NCI-H345 treated with DMSO at 0.1 percent for 48 hours (cell line): ENCODE data around the gene PAPPA.

ENCODE experiments used
- DNase-seq: peaks from one replicate; lab custom pipeline; 2025; ENCODE audit not compliant: unreplicated experiment; lab: John Stamatoyannopoulos, UW

Gene PAPPA

DNA sequence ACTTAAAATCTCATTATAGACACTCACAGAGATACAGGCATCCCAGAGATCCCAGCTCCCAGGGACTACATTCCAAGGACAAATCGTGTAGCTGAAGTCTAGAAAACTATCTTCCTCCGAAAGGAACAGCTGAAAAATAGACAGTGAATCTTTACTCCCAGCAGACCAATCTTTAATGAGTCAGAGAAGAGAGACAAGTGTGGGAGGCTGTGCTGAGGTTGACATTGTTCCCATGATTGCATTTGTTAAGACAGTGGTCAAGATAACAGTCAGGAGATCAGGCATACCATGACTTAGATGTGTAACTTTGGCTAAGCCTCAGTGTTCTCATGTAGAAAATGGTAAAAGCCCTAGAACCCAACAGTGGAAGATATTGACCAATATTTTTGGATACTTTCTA, 120.7 kb downstream of the PAPPA start:
- no peak for DNase-seq

- DNase-seq: no peak
Measured at GRCh38 chr9:116275418-116276195, 122.0 kb downstream of the PAPPA start.

GRCh38 chr9:116276196-116276493, 122.6 kb downstream of the PAPPA start:
- no peak for DNase-seq

GRCh38 chr9:116276651-116277121, 123.1 kb downstream of the PAPPA start:
- no peak for DNase-seq

DNA sequence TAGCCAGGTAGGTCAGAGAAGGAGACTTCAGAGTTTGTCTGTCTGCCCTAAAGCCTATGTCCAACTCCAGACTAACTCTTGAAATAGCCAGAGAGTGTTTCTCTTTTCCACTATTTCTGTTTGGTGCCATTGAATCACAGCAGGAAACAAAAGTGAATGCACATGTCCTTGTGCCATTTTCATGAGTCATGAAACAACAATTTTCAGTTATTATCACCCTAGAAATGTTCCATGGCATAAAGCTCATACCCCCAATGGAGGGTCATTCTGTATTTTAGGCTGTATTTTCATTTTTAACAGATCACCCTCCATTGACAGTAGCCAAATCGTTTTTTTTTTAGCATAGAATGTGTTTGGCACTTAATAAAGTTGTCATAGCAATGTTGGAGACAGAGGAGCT, 124.7 kb downstream of the PAPPA start:
- no peak for DNase-seq

GRCh38 chr9:116279230-116279629, 125.6 kb downstream of the PAPPA start:
- DNase-seq: no peak

GRCh38 chr9:116280529-116280928, 126.9 kb downstream of the PAPPA start:
- DNase-seq: no peak

- peak; percentile 14 for DNase-seq
Measured at GRCh38 chr9:116282597-116282996, 129.0 kb downstream of the PAPPA start.

GRCh38 chr9:116284518-116284917, 130.9 kb downstream of the PAPPA start:
- DNase-seq: no peak

DNA sequence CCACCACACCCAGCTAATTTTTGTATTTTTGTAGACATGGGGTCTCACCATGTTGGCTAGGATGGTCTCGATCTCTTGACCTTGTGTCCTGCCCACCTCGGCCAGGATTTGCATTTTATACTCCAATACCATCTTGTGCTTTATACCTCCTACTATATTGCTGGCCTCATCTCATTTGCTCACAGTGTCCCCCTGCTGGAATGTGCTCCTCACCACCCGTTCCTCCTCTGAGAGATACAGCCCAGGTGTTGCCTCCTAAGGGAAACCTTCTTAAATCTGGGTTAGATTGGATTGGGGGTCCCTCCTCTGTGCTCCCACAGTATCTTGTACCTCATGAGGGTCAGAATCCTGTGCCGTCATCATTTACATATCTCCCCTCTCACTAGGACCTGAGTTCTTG, 131.7 kb downstream of the PAPPA start:
- no peak for DNase-seq

DNA sequence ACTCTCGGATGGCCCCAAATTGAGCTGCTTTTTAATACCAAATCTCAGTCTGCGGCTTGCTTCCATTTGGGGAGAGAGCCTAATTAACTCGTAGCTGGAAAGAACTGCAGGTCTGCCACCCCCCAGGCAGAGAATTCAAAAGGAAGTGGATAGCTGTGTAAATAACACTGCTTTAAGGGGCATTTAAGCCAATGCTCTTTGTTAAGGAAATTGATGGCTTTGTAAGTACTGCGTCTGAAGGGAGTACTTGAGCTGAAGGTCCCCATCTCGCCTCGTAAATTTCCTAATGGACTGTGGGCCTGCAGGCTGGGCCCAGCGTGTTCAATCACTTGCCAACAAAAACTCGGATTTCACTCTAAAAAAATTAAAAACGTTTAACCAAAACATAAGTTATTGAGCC, 132.7 kb downstream of the PAPPA start:
- DNase-seq: peak; percentile 79

DNA sequence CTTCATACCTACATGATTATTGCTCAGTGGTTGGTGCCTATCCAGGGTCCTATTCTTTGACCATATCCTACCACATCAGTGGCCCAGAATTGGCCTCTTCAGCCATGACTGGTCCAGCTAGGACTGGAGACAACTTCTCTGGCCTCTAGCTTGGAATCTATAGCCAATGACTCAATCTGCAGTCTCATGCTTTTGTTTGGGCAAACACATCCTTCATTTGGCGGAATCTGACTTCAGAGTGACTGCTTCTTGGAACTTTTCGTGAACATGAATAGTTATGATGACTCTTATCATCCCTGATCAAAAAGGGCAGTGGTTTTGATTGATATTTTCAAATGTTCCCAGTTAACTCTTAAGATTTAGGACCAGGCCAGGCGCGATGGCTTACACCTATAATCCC, 134.1 kb downstream of the PAPPA start:
- no peak for DNase-seq

DNA sequence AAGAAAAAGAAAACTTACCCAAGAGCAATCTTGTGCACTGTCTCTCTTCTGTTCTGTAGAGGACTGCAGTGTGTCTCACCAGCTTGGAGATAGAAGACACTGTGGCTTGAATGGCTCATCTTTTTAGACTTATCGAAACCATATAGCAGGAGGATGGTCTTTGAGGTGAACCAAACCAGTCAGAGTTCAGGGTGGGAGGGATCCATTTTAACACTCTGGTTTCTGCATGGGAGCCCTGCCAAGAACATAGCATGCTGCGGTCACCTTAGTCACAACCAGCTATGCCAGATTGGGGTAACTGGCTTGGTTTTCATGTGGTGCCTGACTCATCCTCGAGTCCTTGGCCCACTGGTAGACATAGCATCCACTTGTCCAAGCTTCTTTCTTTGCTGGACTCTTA, 135.1 kb downstream of the PAPPA start:
- no peak for DNase-seq

GRCh38 chr9:116297346-116297745, 143.8 kb downstream of the PAPPA start:
- DNase-seq: no peak

DNA sequence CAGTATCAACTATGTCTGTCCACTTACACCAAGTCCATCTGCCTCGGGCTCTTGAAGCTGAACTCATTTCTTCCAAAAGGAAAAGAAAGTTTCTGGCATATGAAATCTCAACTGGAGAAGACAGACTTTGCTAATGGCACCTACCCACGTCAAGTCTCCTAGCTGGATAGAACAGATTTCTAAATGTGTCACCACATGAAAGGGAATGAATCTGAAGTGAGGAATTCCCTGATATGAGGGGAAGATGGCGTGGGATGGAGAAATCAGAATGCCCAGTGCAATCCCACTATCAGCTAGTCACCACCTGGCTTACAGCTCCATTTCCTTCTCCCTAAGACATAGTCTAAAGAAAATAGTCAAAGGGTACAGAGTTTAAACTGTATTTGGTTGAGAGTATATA, 144.7 kb downstream of the PAPPA start:
- no peak for DNase-seq

- no peak for DNase-seq
Measured at GRCh38 chr9:116298878-116299391, 145.3 kb downstream of the PAPPA start.

DNA sequence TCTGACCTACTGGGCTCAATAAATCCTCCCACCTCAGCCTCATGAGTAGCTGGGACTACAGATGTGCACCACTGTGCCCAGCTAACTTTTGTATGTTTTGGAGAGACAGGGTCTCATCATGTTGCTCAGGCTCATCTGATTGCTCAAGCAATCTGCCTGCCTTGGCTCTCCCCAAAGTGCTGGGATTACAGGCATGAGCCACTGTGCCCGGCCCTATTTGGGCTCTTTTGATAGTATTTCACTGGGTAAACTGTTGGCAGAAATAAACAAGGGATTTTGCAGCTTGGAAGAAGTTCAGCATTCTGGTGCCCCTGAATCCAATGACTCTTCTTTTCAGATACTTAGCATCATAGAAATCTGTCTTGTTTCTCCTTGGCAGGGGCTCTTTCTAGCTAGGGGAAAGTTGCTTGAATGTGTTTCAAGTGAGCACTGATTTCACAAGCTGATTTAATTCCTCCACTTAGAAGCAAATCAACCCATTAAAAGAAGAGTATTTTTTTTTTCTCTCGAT, 146.8 kb downstream of the PAPPA start:
- DNase-seq: no peak

- no peak for DNase-seq
Measured at GRCh38 chr9:116303270-116303669, 149.7 kb downstream of the PAPPA start.

DNA sequence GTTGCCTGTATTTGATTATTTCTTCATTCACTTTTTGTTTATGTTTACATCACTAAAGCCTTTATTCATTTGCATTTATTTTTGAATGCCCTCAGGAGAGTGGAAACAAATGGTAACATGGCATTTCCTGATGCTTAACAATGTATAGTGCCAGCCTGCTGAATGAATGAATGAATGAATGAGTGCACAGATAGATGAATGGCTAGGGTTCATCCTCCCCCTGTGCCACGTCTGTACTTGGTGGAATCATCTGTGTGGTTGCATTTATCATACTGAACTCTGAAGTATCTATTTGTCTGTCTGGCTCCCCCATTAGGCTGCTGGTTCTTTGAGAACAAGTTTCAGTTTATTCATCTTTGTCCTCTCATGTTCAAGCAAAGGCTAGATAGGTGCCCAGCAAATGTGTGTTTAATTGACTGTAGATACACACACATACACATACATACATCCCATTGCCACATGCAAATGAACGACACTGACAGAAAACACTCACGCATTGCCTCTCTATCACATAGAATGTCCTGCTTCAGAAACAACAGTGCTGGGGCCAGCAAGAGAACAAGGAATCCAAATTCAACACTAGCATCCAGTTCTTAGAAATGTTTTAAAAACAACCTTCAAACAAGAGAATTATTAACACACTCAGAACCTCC, 150.4 kb downstream of the PAPPA start:
- no peak for DNase-seq

DNA sequence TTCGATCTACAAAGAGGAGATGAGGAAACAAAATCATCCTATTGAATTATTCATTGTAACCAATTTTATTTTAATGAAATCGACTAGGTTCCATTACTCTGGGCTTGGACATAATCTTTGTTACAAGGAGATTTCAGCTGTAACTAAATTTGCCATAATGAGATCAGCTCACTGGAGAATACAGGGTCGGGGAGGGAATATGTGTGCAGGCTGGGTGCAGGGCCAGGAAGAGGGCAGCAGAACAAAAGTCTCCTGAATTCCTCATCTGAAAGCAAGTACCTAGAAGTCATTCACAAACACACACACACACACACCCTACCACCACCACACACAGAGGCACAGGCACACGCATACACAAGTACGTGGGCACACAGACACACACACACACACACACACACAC, 151.2 kb downstream of the PAPPA start:
- no peak for DNase-seq

DNA sequence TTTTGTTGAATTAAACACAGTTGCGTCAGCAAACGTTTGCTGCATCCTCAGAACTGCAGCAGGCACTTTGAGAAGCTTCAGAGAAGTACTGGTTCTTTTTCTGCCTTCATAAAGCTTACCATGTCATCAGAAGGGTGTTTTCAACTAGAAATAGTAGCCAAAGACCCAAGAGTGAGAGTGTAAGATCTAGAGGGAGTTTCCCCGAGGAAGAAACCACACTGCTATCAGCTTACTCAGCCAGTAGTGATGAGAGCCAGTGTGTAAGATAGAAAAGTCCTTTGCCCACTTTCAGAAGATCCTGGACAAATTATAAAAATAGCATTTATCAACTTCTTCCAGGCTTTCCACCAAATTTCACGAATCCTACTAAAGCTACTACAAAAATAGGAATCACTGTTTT, 154.5 kb downstream of the PAPPA start:
- no peak for DNase-seq

DNA sequence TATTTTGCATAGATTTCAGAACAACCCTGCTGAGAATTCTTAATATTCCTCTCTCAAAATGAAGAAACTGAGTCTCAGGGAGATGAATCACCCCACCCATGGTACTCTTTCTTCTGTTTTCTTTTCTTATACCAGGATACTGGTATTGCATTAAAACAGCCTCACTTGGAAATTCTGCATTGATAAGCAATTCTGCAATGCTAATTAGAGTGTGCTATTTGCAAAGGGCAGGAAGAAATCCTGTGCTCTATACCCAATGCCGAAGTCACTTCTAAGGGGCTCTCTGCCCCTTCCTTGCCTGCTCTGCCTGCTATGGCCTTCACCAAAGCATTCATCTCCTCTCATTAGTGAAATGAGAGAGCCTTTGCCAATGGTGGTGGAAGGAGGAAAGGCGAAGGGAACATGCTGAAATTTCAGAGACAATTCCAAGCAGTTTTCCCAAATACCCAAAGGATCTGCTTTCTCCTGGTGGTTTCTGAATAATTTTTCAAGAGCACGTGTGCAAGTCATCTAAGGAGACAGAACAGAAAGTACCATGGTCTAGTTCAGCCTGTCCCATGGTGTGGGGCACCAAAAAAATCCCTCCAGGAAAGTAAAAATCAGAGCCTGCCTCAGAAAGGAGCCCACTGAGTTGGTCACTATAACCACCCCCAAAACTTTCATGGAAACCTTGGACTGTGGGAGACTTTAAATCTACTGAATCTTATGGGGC, 156.5 kb downstream of the PAPPA start:
- no peak for DNase-seq
